Colonic mucosa (tissue), 4 donors: Measurements from ENCODE around the gene PGM2. TPM values are rescaled to one million over a fixed set of nuclear protein-coding genes. Genes with fewer than 3 reads are reported as not detected.

ENCODE experiments used
- DNase-seq: peaks from one replicate; pipeline ENCODE4 v3.0.0-alpha.2; 2020
- H3K27ac ChIP-seq: fragments of 200-600 bp; one replicate; pipeline ENCODE4 v1.8.0; 2021
- H3K27me3 ChIP-seq: fragments of 200-600 bp; one replicate; pipeline ENCODE4 v1.8.0; 2021
- H3K36me3 ChIP-seq: fragments of 200-600 bp; one replicate; pipeline ENCODE4 v1.8.0; 2021
- H3K4me1 ChIP-seq: fragments of 200-600 bp; one replicate; pipeline ENCODE4 v1.8.0; 2021; ENCODE audit warnings: mild to moderate bottlenecking
- H3K4me3 ChIP-seq: fragments of 200-600 bp; one replicate; pipeline ENCODE4 v1.8.0; 2021
- H3K9ac ChIP-seq, 2 donors: one replicate each; pipeline ENCODE4 v1.7.0; 2013; ENCODE audit warnings: control low read depth in 2 of 2, low read depth in 2 of 2, low read length in 2 of 2
- H3K9me3 ChIP-seq: fragments of 200-600 bp; one replicate; pipeline ENCODE4 v1.8.0; 2021
- CTCF ChIP-seq: fragments of 200-600 bp; IDR thresholded peaks from one replicate; pipeline ENCODE4 v1.8.0; 2022; ENCODE audit warnings: antibody characterized with exemption, mild to moderate bottlenecking
- intact Hi-C: fragments of 100-400 bp; cut with DNase I; formaldehyde crosslinking; loops from one replicate; pipeline ENCODE4 v1.14.1; 2022
- total RNA-seq, 2 donors: library from RNA; stranded (reverse); fragmentation: NEBNext Ultra II Directional in 1 of 2; extraction: Animal tissue kit (Norgen Biotek cat#: 25700) in 1 of 2; gene quantifications; one replicate each; pipeline ENCODE4 v1.2.1, GENCODE V29; 2021
- donor health status: healthy.
- donor health status: DM: no; HTN: no; CAD: no.
- donor health status: DM: no; HTN: no; CAD: no.

The PGM2 gene
- total RNA-seq, 2 donors from 2014 or later = 32.6 to 37.2 TPM

GRCh38 chr4:37896206-37896860 is 69.8 kb downstream of the PGM2 start:
- Histone ChIP-seq H3K9me3 (no peaks in the 10 kb centered on the region), H3K4me1 (no peaks in the 10 kb centered on the region), H3K4me3 (no peak overlapping the region), H3K27me3 (no peaks in the 10 kb centered on the region), H3K27ac (no peak overlapping the region), H3K36me3 (no peaks in the 10 kb centered on the region), H3K9ac (no peak overlapping the region)
- DNase-seq = no peak
- no peak for TF ChIP-seq CTCF
- intact Hi-C loops = no loop called here

DNA sequence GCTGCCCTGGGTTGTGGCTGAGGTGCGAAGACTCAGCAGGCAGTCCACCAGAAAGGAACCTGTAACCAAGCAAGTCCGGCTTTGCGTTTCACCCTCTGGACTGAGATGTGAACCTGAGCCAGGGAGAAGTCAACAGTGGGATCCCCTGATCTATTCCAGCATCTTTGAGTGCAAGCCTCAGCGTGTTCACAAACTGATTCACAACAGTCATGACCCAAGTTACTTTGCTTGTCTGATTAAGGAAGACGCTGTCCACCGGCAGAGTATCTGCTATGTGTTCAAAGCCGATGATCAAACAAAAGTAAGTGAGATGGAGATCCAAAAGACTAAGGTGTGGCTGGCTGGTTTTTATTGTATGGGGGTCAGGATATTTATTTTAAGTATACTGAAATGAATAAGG is 75.7 kb downstream of the PGM2 start:
- no peak overlapping the region for H3K27ac ChIP-seq

GRCh38 chr4:37902738-37903693 is 76.5 kb downstream of the PGM2 start:
- no peaks in the 10 kb centered on the region for H3K27me3 ChIP-seq
- no peak for DNase-seq
- no peaks in the 10 kb centered on the region for H3K4me1 ChIP-seq

More for the DNA sequence above, 75.7 kb downstream of the PGM2 start:
- no peak overlapping the region for H3K4me3 ChIP-seq
- H3K9ac ChIP-seq = no peak overlapping the region
- no peaks in the 10 kb centered on the region for H3K27me3 ChIP-seq
- H3K36me3 ChIP-seq = no peaks in the 10 kb centered on the region
- DNase-seq = no peak
- TF ChIP-seq CTCF = no peak
- H3K9me3 ChIP-seq = no peaks in the 10 kb centered on the region
- intact Hi-C loops = no loop called here
- H3K4me1 ChIP-seq = no peaks in the 10 kb centered on the region

GRCh38 chr4:37903901-37904300 is 77.4 kb downstream of the PGM2 start:
- intact Hi-C loops = no loop called here
- no peak for DNase-seq
- Histone ChIP-seq H3K9me3 (no peaks in the 10 kb centered on the region), H3K9ac (no peak overlapping the region), H3K4me3 (no peak overlapping the region), H3K27me3 (no peaks in the 10 kb centered on the region), H3K4me1 (no peaks in the 10 kb centered on the region), H3K27ac (no peak overlapping the region), H3K36me3 (no peaks in the 10 kb centered on the region)
- no peak for TF ChIP-seq CTCF

More at GRCh38 chr4:37902738-37903693, 76.5 kb downstream of the PGM2 start:
- no peak overlapping the region for H3K27ac ChIP-seq
- no peaks in the 10 kb centered on the region for H3K36me3 ChIP-seq
- TF ChIP-seq CTCF = no peak
- H3K4me3 ChIP-seq = no peak overlapping the region
- intact Hi-C loops = no loop called here
- no peaks in the 10 kb centered on the region for H3K9me3 ChIP-seq
- no peak overlapping the region for H3K9ac ChIP-seq

DNA sequence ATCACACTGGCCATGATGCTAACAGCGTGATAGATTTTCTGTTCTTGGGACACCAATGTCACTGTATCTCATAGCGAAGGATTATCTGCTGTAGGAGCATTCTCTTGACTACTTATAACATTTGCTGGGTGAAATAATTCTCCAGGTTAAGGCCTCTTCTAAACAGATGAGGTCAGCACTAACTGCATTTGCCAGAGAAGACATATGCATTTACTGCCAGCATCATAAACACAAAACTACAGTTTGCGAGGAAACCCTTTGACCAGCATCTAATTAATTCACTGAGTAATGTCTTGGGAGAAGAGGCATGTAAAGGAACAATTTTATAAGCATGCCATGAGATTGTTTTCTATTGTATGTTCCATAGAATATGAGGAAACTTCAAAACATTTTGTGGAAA is 78.3 kb downstream of the PGM2 start:
- no peak overlapping the region for H3K9ac ChIP-seq
- TF ChIP-seq CTCF = no peak
- no peaks in the 10 kb centered on the region for H3K36me3 ChIP-seq
- H3K27me3 ChIP-seq = no peaks in the 10 kb centered on the region
- no peak overlapping the region for H3K4me3 ChIP-seq
- H3K27ac ChIP-seq = no peak overlapping the region
- no peaks in the 10 kb centered on the region for H3K4me1 ChIP-seq
- no peaks in the 10 kb centered on the region for H3K9me3 ChIP-seq
- no peak for DNase-seq
- intact Hi-C loops = no loop called here
